Upper lobe of left lung (tissue), 4 donors: ENCODE measurements around the gene CCDC33.

Experiments
- CTCF ChIP-seq, 6 experiments: fragments of 450-650 bp in 4 of 6; fragments of 200-600 bp in 2 of 6; sonication (generic) in 2 of 6; IDR thresholded peaks; one replicate each; pipeline ENCODE4 v1.5.1; 2016 to 2019; ENCODE audit warnings: antibody characterized with exemption in 6 of 6
- EP300 ChIP-seq, 4 donors: sonication (generic); formaldehyde crosslinking; IDR thresholded peaks; one replicate each; pipeline ENCODE4 v1.5.1; 2017; ENCODE audit warnings: antibody characterized with exemption in 4 of 4, control low read depth in 2 of 4
- POLR2A ChIP-seq, 4 donors: fragments of 450-650 bp; IDR thresholded peaks; one replicate each; pipeline ENCODE4 v1.5.1; 2016 to 2017; ENCODE audit warnings: antibody characterized with exemption in 4 of 4, mild to moderate bottlenecking in 2 of 4
- POLR2AphosphoS5 ChIP-seq, 2 donors: sonication (generic); formaldehyde crosslinking; IDR thresholded peaks; one replicate each; pipeline ENCODE4 v1.5.1; 2017; ENCODE audit warnings: antibody characterized with exemption in 2 of 2

DNA sequence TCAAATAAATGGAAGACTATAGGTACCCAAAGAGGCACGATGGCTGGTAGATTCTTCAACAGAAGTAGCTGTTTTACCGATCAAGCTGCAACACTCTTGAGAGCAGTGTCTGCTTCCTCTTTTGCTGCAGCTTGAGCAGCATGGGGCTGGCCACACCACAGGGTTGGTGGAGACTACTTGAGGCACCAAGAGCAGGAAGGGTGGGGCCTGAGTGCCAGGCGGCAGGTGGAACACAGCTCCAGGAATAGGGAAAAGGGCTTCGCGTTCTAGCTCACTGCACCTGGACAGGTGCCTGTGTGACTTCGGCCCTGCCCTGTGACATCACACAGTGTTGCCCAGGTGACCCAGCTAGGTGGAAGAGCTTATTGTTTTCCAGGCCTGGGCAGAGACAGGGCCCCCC lies at the start of gene CCDC33:
- TF ChIP-seq EP300 (IDR thresholded peaks at IDR 0.05) (peak in 1 of 4 donors; percentile 19), POLR2A (IDR thresholded peaks at IDR 0.05) (no peak), CTCF (IDR thresholded peaks at IDR 0.05) (no peak), POLR2AphosphoS5 (IDR thresholded peaks at IDR 0.05) (peak in 1 of 2 donors; percentile 36)
